Measurements from ENCODE around the gene AP5S1. TPM values are rescaled to one million over a fixed set of nuclear protein-coding genes. Genes with fewer than 3 reads are reported as not detected.

AP5S1 gene
- total RNA-seq, 4 donors from 2014 or later: 16.0 to 46.3 (median 35.0) TPM

DNA sequence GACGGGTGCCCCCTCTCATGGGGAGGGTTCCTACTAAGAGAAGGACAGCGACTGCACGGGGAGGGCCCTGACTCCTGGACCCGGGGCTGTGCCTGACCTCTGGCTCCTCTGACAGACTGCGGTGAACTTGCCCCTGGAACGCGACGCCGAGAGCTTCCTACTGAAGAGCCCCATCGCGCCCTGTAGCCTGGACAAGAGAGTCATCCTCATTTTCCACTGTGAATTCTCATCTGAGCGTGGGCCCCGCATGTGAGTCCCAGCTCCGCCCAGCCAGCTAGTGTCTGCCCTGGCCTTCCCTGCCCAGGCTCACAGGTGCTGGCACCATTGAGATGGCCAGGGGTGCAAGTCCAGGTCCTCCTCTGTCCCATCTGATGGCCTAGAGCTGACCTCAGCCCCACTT is 17.1 kb upstream of the AP5S1 start:
- Histone ChIP-seq H3K4me1 (peaks cover 29 to 39% of the 10 kb centered on the region in 2 donors), H3K36me3 (peaks cover 20 to 40% of the 10 kb centered on the region in 2 donors), H3K27ac (no peak overlapping the region), H3K9me3 (no peaks in the 10 kb centered on the region), H3K27me3 (no peaks in the 10 kb centered on the region), H3K4me3 (replicated peaks in 1 of 3) (no peak overlapping the region)
- intact Hi-C loops (cut with DNase I): no loop called here
- TF ChIP-seq POLR2A (IDR thresholded peaks at IDR 0.05): no peak
- TF ChIP-seq, protein P1, sequence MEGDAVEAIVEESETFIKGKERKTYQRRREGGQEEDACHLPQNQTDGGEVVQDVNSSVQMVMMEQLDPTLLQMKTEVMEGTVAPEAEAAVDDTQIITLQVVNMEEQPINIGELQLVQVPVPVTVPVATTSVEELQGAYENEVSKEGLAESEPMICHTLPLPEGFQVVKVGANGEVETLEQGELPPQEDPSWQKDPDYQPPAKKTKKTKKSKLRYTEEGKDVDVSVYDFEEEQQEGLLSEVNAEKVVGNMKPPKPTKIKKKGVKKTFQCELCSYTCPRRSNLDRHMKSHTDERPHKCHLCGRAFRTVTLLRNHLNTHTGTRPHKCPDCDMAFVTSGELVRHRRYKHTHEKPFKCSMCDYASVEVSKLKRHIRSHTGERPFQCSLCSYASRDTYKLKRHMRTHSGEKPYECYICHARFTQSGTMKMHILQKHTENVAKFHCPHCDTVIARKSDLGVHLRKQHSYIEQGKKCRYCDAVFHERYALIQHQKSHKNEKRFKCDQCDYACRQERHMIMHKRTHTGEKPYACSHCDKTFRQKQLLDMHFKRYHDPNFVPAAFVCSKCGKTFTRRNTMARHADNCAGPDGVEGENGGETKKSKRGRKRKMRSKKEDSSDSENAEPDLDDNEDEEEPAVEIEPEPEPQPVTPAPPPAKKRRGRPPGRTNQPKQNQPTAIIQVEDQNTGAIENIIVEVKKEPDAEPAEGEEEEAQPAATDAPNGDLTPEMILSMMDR (IDR thresholded peaks at IDR 0.05): no peak
- 90 to 94% methylated on average over 7 to 9 of the region's 14 CpGs for WGBS, 2 donors
- no peak for DNase-seq

DNA sequence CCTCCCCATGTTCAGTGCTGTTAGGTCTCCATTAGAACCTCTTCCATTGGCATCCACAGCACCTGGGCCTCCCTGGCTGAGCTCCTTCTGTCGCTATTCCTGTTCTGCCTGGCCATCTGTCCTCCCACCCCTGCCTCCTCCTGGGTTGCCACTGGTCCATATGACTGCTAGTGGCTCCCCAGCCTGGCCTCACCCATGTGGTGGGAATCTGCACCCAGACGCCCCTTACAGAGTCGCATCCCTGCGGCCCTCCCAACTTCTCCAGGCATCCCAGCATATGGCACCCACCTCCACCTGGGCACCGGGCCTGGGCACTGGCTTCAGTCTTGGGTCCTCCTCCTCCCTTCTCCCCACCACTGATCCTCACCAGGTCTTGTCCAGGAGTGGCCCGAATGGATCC is 16.5 kb upstream of the AP5S1 start:
- no peak overlapping the region for H3K27ac ChIP-seq

DNA sequence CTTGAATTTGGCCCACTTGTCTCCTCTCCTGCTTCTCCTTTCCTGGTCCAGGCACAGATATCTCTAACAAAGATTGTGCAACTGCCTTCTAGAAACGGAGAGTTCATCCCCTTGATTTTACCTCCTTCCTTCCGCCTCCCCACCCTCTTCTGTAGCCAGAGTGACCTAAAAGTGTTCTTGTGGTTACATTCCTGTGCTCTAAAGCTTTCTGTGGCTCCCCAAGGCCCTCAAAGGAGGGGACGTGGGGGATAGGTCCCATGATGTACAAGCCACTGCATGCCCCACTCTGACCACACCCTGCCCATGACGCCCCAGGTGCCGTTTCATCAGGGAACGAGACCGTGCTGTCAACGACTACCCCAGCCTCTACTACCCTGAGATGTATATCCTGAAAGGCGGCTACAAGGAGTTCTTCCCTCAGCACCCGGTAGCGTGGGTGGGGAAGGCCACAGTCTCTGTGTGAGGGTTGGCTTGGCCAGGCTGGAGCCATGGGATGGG is 16.0 kb upstream of the AP5S1 start:
- WGBS, 2 donors: 90 to 93% methylated on average over 3 to 11 of the region's 11 CpGs
- Histone ChIP-seq H3K36me3 (peaks cover 20 to 40% of the 10 kb centered on the region in 2 donors), H3K27ac (peak overlapping the region in 1 of 3 donors; percentile 99), H3K4me1 (peaks cover 32 to 41% of the 10 kb centered on the region in 2 donors), H3K27me3 (no peaks in the 10 kb centered on the region), H3K9me3 (no peaks in the 10 kb centered on the region), H3K4me3 (replicated peaks in 1 of 3) (no peak overlapping the region)
- DNase-seq: no peak
- intact Hi-C loops (cut with DNase I): no loop called here
- TF ChIP-seq POLR2A (IDR thresholded peaks at IDR 0.05): no peak
- TF ChIP-seq, protein P1 (IDR thresholded peaks at IDR 0.05): no peak

More for the DNA sequence above, 16.5 kb upstream of the AP5S1 start:
- peaks cover 20 to 40% of the 10 kb centered on the region in 2 donors for H3K36me3 ChIP-seq
- no peaks in the 10 kb centered on the region for H3K9me3 ChIP-seq
- H3K4me3 ChIP-seq (replicated peaks in 1 of 3): no peak overlapping the region
- DNase-seq: no peak
- 86 to 98% methylated on average over 6 of the region's 6 CpGs for WGBS, 2 donors
- no peak for TF ChIP-seq POLR2A (IDR thresholded peaks at IDR 0.05)
- TF ChIP-seq, protein P1 (IDR thresholded peaks at IDR 0.05): no peak
- intact Hi-C loops (cut with DNase I): no loop called here
- peaks cover 32 to 44% of the 10 kb centered on the region in 2 donors for H3K4me1 ChIP-seq
- no peaks in the 10 kb centered on the region for H3K27me3 ChIP-seq

DNA sequence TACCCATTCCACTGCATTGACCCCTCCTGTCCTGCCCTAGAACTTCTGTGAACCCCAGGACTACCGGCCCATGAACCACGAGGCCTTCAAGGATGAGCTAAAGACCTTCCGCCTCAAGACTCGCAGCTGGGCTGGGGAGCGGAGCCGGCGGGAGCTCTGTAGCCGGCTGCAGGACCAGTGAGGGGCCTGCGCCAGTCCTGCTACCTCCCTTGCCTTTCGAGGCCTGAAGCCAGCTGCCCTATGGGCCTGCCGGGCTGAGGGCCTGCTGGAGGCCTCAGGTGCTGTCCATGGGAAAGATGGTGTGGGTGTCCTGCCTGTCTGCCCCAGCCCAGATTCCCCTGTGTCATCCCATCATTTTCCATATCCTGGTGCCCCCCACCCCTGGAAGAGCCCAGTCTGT is 15.6 kb upstream of the AP5S1 start:
- WGBS, 2 donors: 92% methylated on average over 8 to 10 of the region's 11 CpGs
- H3K9me3 ChIP-seq: no peaks in the 10 kb centered on the region
- H3K4me1 ChIP-seq: peaks cover 32 to 40% of the 10 kb centered on the region in 2 donors
- H3K27ac ChIP-seq: peak overlapping the region in 2 of 3 donors; percentile 98 to 99
- intact Hi-C loops (cut with DNase I): no loop called here
- no peak for DNase-seq
- TF ChIP-seq, protein P1 (IDR thresholded peaks at IDR 0.05): no peak
- TF ChIP-seq POLR2A (IDR thresholded peaks at IDR 0.05): no peak
- H3K27me3 ChIP-seq: no peaks in the 10 kb centered on the region
- H3K36me3 ChIP-seq: peaks cover 20 to 40% of the 10 kb centered on the region in 2 donors
- H3K4me3 ChIP-seq (replicated peaks in 1 of 3): no peak overlapping the region

DNA sequence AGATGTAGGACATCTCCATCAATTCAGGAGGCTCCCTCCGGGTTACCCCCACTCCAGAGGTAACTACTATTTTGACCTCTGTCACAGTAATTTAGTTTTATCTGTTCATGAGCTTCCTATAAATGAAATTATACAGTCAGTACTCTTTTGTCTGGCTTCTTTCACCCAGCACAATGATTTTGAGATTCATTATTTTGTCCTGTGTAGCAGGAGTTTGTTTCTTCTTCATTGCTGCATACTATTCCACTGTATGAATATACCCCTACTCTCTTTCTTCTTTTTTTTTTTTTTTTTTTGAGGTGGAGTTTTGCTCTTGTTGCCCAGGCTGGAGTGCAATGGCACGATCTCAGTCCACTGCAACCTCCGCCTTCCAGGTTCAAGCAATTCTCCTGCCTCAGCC is 11.8 kb upstream of the AP5S1 start:
- Histone ChIP-seq H3K4me1 (peaks cover 61 to 67% of the 10 kb centered on the region in 2 donors), H3K27me3 (no peaks in the 10 kb centered on the region), H3K36me3 (peaks cover 3 to 14% of the 10 kb centered on the region in 2 donors), H3K9me3 (no peaks in the 10 kb centered on the region), H3K4me3 (replicated peaks in 1 of 3) (no peak overlapping the region), H3K27ac (peak overlapping the region; percentile 97 to 99 (median 98))
- no peak for DNase-seq
- intact Hi-C loops (cut with DNase I): no loop called here
- TF ChIP-seq POLR2A (IDR thresholded peaks at IDR 0.05): no peak
- TF ChIP-seq, protein P1 (IDR thresholded peaks at IDR 0.05): no peak
- 80 to 85% methylated on average over 3 of the region's 3 CpGs for WGBS, 2 donors
